Germinal center (tissue), 1 donor: ENCODE measurements around the gene EVI2A.
"Not testable (repeated sequence)": the region's sequence is repeated elsewhere in the genome, so short reads cannot be mapped to it uniquely, and the experiment has no call there.

Source experiments
- DNase-seq: peaks from one replicate; pipeline ENCODE4 v3.0.0; 2012; ENCODE audit warnings: mixed read lengths, low spot score

The EVI2A gene

GRCh38 chr17:31321481-31321880 is at the start of gene EVI2A:
EVI2A (minus strand) TSS chr17:31321622; CDS start chr17:31319013, 2,609 bp downstream.
- peak; percentile 46 for DNase-seq

- no peak for DNase-seq
Observed at GRCh38 chr17:31369266-31369665, 47.8 kb upstream of the EVI2A start.

GRCh38 chr17:31366088-31366487 is 44.7 kb upstream of the EVI2A start:
- no peak for DNase-seq

- no peak for DNase-seq
Observed at GRCh38 chr17:31364012-31364411, 42.6 kb upstream of the EVI2A start.

- DNase-seq: no peak
Observed at GRCh38 chr17:31357839-31358394, 36.5 kb upstream of the EVI2A start.

- no peak for DNase-seq
Observed at GRCh38 chr17:31357091-31357490, 35.7 kb upstream of the EVI2A start.

- DNase-seq: no peak
Observed at GRCh38 chr17:31355935-31356334, 34.5 kb upstream of the EVI2A start.

- DNase-seq: no peak
Observed at GRCh38 chr17:31349454-31349853, 28.0 kb upstream of the EVI2A start.

- not testable (repeated sequence) for DNase-seq
Observed at GRCh38 chr17:31345191-31345747, 23.8 kb upstream of the EVI2A start.

- DNase-seq: no peak
Observed at GRCh38 chr17:31339906-31340661, 18.7 kb upstream of the EVI2A start.

GRCh38 chr17:31329221-31329620 is 7.8 kb upstream of the EVI2A start:
- DNase-seq: no peak

GRCh38 chr17:31328160-31328535 is 6.7 kb upstream of the EVI2A start:
- DNase-seq: no peak

GRCh38 chr17:31327534-31328159 is 6.2 kb upstream of the EVI2A start:
- no peak for DNase-seq

GRCh38 chr17:31323551-31323950 is 2.1 kb upstream of the EVI2A start:
- DNase-seq: no peak

GRCh38 chr17:31321966-31322365 is 544 bp upstream of the EVI2A start:
- DNase-seq: no peak

GRCh38 chr17:31320791-31321190 is 631 bp downstream of the EVI2A start:
- DNase-seq: no peak

GRCh38 chr17:31320241-31320640 is 1.2 kb downstream of the EVI2A start:
- no peak for DNase-seq

- peak; percentile 30 for DNase-seq
Observed at GRCh38 chr17:31318851-31319661, 2.4 kb downstream of the EVI2A start.

- DNase-seq: no peak
Observed at GRCh38 chr17:31318298-31318801, 3.1 kb downstream of the EVI2A start.

- DNase-seq: no peak
Observed at GRCh38 chr17:31314782-31315100, 6.7 kb downstream of the EVI2A start.

- peak; percentile 13 for DNase-seq
Observed at GRCh38 chr17:31313982-31314781, 7.2 kb downstream of the EVI2A start, which contains the start of gene EVI2B. EVI2B (minus strand) TSS chr17:31314054; CDS start chr17:31305609, 8,445 bp downstream.
